Measurements from ENCODE around the gene LSAMP.

GRCh38 chr3:115930922-115931321 lies 514.4 kb downstream of the LSAMP start:
- TF ChIP-seq RAD21 (IDR thresholded peaks at IDR 0.05 in 1 of 2, conservative IDR thresholded peaks at IDR 0.05 in 1 of 2; ENCODE audit: low read depth in 2 of 2, low read length in 2 of 2) (no peak), EGR1 (IDR thresholded peaks at IDR 0.05; ENCODE audit: borderline replicate concordance, low read depth, low read length) (no peak), EP300 (IDR thresholded peaks at IDR 0.05; ENCODE audit: borderline replicate concordance in 1 of 2, low read depth in 2 of 2, low read length in 2 of 2) (no peak), RNF2 (IDR thresholded peaks at IDR 0.05; ENCODE audit: borderline replicate concordance, low read depth, low read length, missing control alignments, poor library complexity, severe bottlenecking) (no peak), HDAC2 (IDR thresholded peaks at IDR 0.05; ENCODE audit: borderline replicate concordance in 1 of 2, low read depth in 2 of 2, low read length in 2 of 2) (no peak)

All from H1 (cell line).